Vagina (tissue), 2 donors: ENCODE results near the gene SH2D3C. TPM values are rescaled to one million over a fixed set of nuclear protein-coding genes. Genes with fewer than 3 reads are reported as not detected.

Experiments used
- DNase-seq, 2 donors: peaks; one replicate each; pipeline ENCODE4 v3.0.0-alpha.2; 2017; ENCODE audit errors: extremely low spot score in 2 of 2
- H3K27ac ChIP-seq: fragments of 200-600 bp; sonication (generic); one replicate; pipeline ENCODE4 v1.5.1; 2019
- H3K27me3 ChIP-seq: fragments of 200-600 bp; sonication (generic); one replicate; pipeline ENCODE4 v1.5.1; 2019
- H3K36me3 ChIP-seq, 2 donors: fragments of 200-600 bp; sonication (generic); one replicate each; pipeline ENCODE4 v1.5.1; 2017 to 2019
- H3K4me1 ChIP-seq: fragments of 200-600 bp; sonication (generic); one replicate; pipeline ENCODE4 v1.5.1; 2019
- H3K4me3 ChIP-seq, 2 donors: fragments of 200-600 bp; sonication (generic); 1 replicate in 1 of 2; 2 replicates in 1 of 2; pipeline ENCODE4 v1.5.1; 2016 to 2019
- H3K9me3 ChIP-seq: fragments of 200-600 bp; sonication (generic); one replicate; pipeline ENCODE4 v1.5.1; 2019
- POLR2A ChIP-seq, 2 donors: fragments of 450-650 bp; IDR thresholded peaks; one replicate each; pipeline ENCODE4 v1.6.1; 2017; ENCODE audit warnings: antibody characterized with exemption in 2 of 2, mild to moderate bottlenecking in 2 of 2, moderate library complexity in 2 of 2
- POLR2AphosphoS5 ChIP-seq, 2 donors: sonication (generic); formaldehyde crosslinking; IDR thresholded peaks; one replicate each; pipeline ENCODE4 v1.9.0; 2017; ENCODE audit warnings: antibody characterized with exemption in 2 of 2, mild to moderate bottlenecking in 2 of 2, low read depth in 1 of 2; ENCODE audit not compliant: insufficient read depth in 1 of 2
- intact Hi-C: fragments of 100-400 bp; cut with DNase I; formaldehyde crosslinking; loops from one replicate; pipeline ENCODE4 v1.15.1; 2023
- total RNA-seq: library from RNA; depleted of rRNA; stranded (reverse); fragments of >200 nt; gene quantifications from one replicate; pipeline ENCODE4 v1.2.3, GENCODE V29; 2016
- TF ChIP-seq, protein P1 (sequence below), 3 experiments: fragments of 450-650 bp in 2 of 3; fragments of 200-600 bp in 1 of 3; sonication (generic) in 1 of 3; IDR thresholded peaks; one replicate each; pipeline ENCODE4 v1.5.1; 2017 to 2019; ENCODE audit warnings: antibody characterized with exemption in 3 of 3, mild to moderate bottlenecking in 2 of 3, moderate library complexity in 2 of 3

SH2D3C gene
- total RNA-seq, 1 donor from 2014 or later: 19.6 TPM

DNA sequence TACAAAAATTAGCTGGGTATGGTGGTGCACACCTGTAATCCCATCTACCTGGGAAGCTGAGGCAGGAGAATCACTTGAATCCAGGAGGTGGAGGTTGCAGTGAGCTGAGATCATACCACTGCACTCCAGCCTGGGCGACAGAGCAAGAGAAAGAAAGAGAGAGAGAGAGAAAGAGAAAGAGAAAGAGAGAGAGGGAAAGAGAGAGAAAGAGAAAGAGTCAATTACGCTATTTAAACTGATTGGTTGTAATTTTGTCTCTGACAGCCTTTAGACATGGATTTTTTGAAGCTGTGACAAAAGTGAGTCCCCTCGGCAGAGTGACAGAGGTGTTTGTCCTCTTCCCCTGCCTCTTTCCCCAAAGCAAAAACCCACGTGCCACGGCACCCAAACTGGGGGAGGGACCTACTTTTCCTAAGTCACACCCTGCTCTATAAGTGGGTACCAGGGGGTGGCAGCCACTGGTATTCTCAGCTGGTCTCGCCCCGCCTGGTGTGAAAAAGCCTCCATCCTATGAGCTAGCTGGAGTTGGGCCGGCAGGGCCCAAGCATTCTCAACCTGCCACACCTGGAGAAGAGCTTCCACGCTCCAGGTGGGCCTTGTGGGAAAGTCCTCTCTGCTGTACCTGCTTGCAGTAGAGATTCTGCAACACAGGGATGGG lies 75.0 kb downstream of the SH2D3C start:
- intact Hi-C loops: no loop called here
- TF ChIP-seq POLR2AphosphoS5 (IDR thresholded peaks at IDR 0.05; ENCODE audit: insufficient read depth in 1 of 2, low read depth in 1 of 2): no peak
- TF ChIP-seq, protein P1, sequence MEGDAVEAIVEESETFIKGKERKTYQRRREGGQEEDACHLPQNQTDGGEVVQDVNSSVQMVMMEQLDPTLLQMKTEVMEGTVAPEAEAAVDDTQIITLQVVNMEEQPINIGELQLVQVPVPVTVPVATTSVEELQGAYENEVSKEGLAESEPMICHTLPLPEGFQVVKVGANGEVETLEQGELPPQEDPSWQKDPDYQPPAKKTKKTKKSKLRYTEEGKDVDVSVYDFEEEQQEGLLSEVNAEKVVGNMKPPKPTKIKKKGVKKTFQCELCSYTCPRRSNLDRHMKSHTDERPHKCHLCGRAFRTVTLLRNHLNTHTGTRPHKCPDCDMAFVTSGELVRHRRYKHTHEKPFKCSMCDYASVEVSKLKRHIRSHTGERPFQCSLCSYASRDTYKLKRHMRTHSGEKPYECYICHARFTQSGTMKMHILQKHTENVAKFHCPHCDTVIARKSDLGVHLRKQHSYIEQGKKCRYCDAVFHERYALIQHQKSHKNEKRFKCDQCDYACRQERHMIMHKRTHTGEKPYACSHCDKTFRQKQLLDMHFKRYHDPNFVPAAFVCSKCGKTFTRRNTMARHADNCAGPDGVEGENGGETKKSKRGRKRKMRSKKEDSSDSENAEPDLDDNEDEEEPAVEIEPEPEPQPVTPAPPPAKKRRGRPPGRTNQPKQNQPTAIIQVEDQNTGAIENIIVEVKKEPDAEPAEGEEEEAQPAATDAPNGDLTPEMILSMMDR (IDR thresholded peaks at IDR 0.05): no peak
- TF ChIP-seq POLR2A (IDR thresholded peaks at IDR 0.05): no peak

GRCh38 chr9:127700594-127701255 lies 77.7 kb downstream of the SH2D3C start:
- no peak for DNase-seq
- Histone ChIP-seq H3K4me1 (peaks cover 9% of the 10 kb centered on the region), H3K9me3 (no peaks in the 10 kb centered on the region), H3K36me3 (no peaks in the 10 kb centered on the region), H3K4me3 (no peak overlapping the region), H3K27me3 (no peaks in the 10 kb centered on the region), H3K27ac (no peak overlapping the region)
- intact Hi-C loops: no loop called here
- TF ChIP-seq POLR2A (IDR thresholded peaks at IDR 0.05) (no peak), POLR2AphosphoS5 (IDR thresholded peaks at IDR 0.05; ENCODE audit: insufficient read depth in 1 of 2, low read depth in 1 of 2) (no peak)
- TF ChIP-seq, protein P1 (IDR thresholded peaks at IDR 0.05): no peak

More for the DNA sequence above, 75.0 kb downstream of the SH2D3C start:
- no peak overlapping the region for H3K4me3 ChIP-seq
- H3K9me3 ChIP-seq: no peaks in the 10 kb centered on the region
- no peak for DNase-seq
- no peaks in the 10 kb centered on the region for H3K27me3 ChIP-seq
- H3K36me3 ChIP-seq: no peaks in the 10 kb centered on the region
- H3K4me1 ChIP-seq: peaks cover 9% of the 10 kb centered on the region
- no peak overlapping the region for H3K27ac ChIP-seq

GRCh38 chr9:127700140-127700539 lies 78.3 kb downstream of the SH2D3C start:
- no peak for DNase-seq
- no peak for TF ChIP-seq POLR2AphosphoS5 (IDR thresholded peaks at IDR 0.05; ENCODE audit: insufficient read depth in 1 of 2, low read depth in 1 of 2)
- Histone ChIP-seq H3K27ac (peak overlapping the region; percentile 87), H3K9me3 (no peaks in the 10 kb centered on the region), H3K4me1 (peaks cover 9% of the 10 kb centered on the region), H3K4me3 (no peak overlapping the region), H3K27me3 (no peaks in the 10 kb centered on the region), H3K36me3 (no peaks in the 10 kb centered on the region)
- intact Hi-C loops: no loop called here

DNA sequence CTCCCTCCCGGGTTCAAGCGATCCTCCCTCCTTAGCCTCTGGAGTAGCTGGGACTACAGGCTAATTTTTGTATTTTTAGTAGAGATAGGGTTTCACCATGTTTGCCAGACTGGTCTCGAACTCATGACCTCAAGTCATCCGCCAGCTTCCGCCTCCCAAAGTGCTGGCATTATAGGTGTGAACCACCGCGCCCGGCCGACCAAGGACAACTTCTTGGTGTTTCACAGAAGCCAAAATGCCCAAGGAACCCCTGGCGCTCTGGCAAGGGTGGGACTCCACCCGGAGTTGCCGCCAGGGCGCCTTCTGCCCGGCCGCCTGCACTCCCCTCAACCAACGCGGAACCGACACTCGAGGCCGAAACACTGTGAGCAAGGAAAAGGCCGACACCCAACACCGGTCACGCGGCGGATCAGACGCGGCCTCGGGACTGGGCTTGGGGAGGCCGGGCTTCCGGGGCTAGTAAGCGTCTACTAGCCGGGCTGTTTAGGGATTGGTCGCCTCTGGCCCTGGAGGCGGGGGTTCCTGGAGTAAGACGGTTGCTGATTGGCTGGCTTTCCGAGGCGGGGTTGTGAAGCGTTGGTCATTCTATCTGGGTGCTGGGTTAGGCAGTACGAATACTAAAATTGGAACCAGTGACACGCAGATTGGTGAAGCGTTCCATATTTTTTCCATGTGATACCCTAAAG lies 79.3 kb downstream of the SH2D3C start:
- peaks cover 9% of the 10 kb centered on the region for H3K4me1 ChIP-seq
- peak overlapping the region; percentile 17 to 26 for H3K4me3 ChIP-seq
- H3K9me3 ChIP-seq: no peaks in the 10 kb centered on the region
- TF ChIP-seq, protein P1 (IDR thresholded peaks at IDR 0.05): peak in 2 of 3 experiments; percentile 24 to 26
- peak; percentile 91 to 96 for TF ChIP-seq POLR2AphosphoS5 (IDR thresholded peaks at IDR 0.05; ENCODE audit: insufficient read depth in 1 of 2, low read depth in 1 of 2)
- peak in 1 of 2 donors; percentile 57 for TF ChIP-seq POLR2A (IDR thresholded peaks at IDR 0.05)
- DNase-seq: peak in 1 of 2 donors; percentile 99
- H3K27ac ChIP-seq: peak overlapping the region; percentile 87
- no peaks in the 10 kb centered on the region for H3K36me3 ChIP-seq
- intact Hi-C loops: no loop called here
- H3K27me3 ChIP-seq: no peaks in the 10 kb centered on the region

DNA sequence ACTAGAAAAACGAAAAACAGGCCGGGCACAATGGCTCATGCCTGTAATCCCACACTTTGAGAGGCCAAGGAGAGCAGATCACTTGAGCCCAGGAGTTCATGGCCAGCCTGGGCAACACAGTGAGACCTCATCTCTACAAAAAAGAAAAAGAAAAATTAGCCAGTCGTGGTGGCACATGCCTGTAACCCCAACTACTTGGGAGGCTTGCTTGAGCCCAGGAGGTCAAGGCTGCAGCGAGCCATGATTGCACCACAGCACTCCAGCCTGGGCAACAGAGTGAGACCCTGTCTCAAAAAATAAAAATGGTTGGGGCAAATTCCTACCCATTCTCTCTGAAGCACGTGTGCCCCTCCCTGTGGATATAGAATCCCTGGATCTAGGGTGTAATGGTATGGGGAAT lies 80.1 kb downstream of the SH2D3C start:
- Histone ChIP-seq H3K4me1 (peaks cover 9% of the 10 kb centered on the region), H3K36me3 (no peaks in the 10 kb centered on the region), H3K27me3 (no peaks in the 10 kb centered on the region), H3K27ac (peak overlapping the region; percentile 87), H3K4me3 (no peak overlapping the region), H3K9me3 (no peaks in the 10 kb centered on the region)
- DNase-seq: no peak
- intact Hi-C loops: no loop called here
- TF ChIP-seq POLR2A (IDR thresholded peaks at IDR 0.05) (no peak), POLR2AphosphoS5 (IDR thresholded peaks at IDR 0.05; ENCODE audit: insufficient read depth in 1 of 2, low read depth in 1 of 2) (no peak)
- TF ChIP-seq, protein P1 (IDR thresholded peaks at IDR 0.05): no peak
